ENCODE measurements around the gene FAM161B.
"Not testable (repeated sequence)": the region's sequence is repeated elsewhere in the genome, so short reads cannot be mapped to it uniquely, and the experiment has no call there.

FAM161B gene

GRCh38 chr14:73949752-73950734 is at the start of gene FAM161B, which contains the start of gene COQ6:
Gene FAM161B (minus strand): TSS chr14:73950094. CDS start chr14:73950026, 68 bp downstream.
Gene COQ6 (plus strand): TSS chr14:73950302. CDS start chr14:73950333, 31 bp downstream.
- DNase-seq, result peak; percentile 91

GRCh38 chr14:73998726-73999125 is 48.8 kb upstream of the FAM161B start:
- no peak for DNase-seq

- no peak for DNase-seq
These were observed 48.1 kb upstream of the FAM161B start for GRCh38 chr14:73997944-73998447.

- no peak for DNase-seq
These were observed 47.4 kb upstream of the FAM161B start for GRCh38 chr14:73997108-73997943.

GRCh38 chr14:73996731-73997107 is 46.8 kb upstream of the FAM161B start:
- no peak for DNase-seq

- DNase-seq, result no peak
These were observed 46.1 kb upstream of the FAM161B start for GRCh38 chr14:73995977-73996378.

GRCh38 chr14:73994926-73995325 is 45.0 kb upstream of the FAM161B start:
- DNase-seq, result not testable (repeated sequence)

- DNase-seq, result no peak
These were observed 41.2 kb upstream of the FAM161B start for GRCh38 chr14:73991092-73991491.

- not testable (repeated sequence) for DNase-seq
These were observed 38.8 kb upstream of the FAM161B start for GRCh38 chr14:73988656-73989055.

- no peak for DNase-seq
These were observed 38.2 kb upstream of the FAM161B start for GRCh38 chr14:73988065-73988464.

- DNase-seq, result no peak
These were observed 28.0 kb upstream of the FAM161B start for GRCh38 chr14:73977896-73978295.

- no peak for DNase-seq
These were observed 26.2 kb upstream of the FAM161B start for GRCh38 chr14:73976125-73976524.

GRCh38 chr14:73973497-73973896 is 23.6 kb upstream of the FAM161B start:
- DNase-seq, result no peak

- DNase-seq, result no peak
These were observed 19.0 kb upstream of the FAM161B start for GRCh38 chr14:73968885-73969284.

- DNase-seq, result no peak
These were observed 15.3 kb upstream of the FAM161B start for GRCh38 chr14:73965216-73965615.

- no peak for DNase-seq
These were observed 11.3 kb upstream of the FAM161B start for GRCh38 chr14:73961192-73961591.

- DNase-seq, result no peak
These were observed 8.7 kb upstream of the FAM161B start for GRCh38 chr14:73958591-73958990.

- no peak for DNase-seq
These were observed 5.8 kb upstream of the FAM161B start for GRCh38 chr14:73955674-73956073.

GRCh38 chr14:73953731-73954130 is 3.8 kb upstream of the FAM161B start:
- DNase-seq, result no peak

- no peak for DNase-seq
These were observed 4.7 kb downstream of the FAM161B start for GRCh38 chr14:73945159-73945670.

- DNase-seq, result no peak
These were observed 5.3 kb downstream of the FAM161B start for GRCh38 chr14:73944432-73945158.

GRCh38 chr14:73943083-73943482 is 6.8 kb downstream of the FAM161B start:
- no peak for DNase-seq
